Colonic mucosa (tissue), 4 donors: ENCODE results near the gene ATE1. TPM values are rescaled to one million over a fixed set of nuclear protein-coding genes. Genes with fewer than 3 reads are reported as not detected.

ENCODE experiments used
- DNase-seq: peaks from one replicate; pipeline ENCODE4 v3.0.0-alpha.2; 2020
- H3K27ac ChIP-seq: fragments of 200-600 bp; one replicate; pipeline ENCODE4 v1.8.0; 2021
- H3K27me3 ChIP-seq: fragments of 200-600 bp; one replicate; pipeline ENCODE4 v1.8.0; 2021
- H3K36me3 ChIP-seq: fragments of 200-600 bp; one replicate; pipeline ENCODE4 v1.8.0; 2021
- H3K4me1 ChIP-seq: fragments of 200-600 bp; one replicate; pipeline ENCODE4 v1.8.0; 2021; ENCODE audit warnings: mild to moderate bottlenecking
- H3K4me3 ChIP-seq: fragments of 200-600 bp; one replicate; pipeline ENCODE4 v1.8.0; 2021
- H3K9ac ChIP-seq, 2 donors: one replicate each; pipeline ENCODE4 v1.7.0; 2013; ENCODE audit warnings: control low read depth in 2 of 2, low read depth in 2 of 2, low read length in 2 of 2
- H3K9me3 ChIP-seq: fragments of 200-600 bp; one replicate; pipeline ENCODE4 v1.8.0; 2021
- intact Hi-C: fragments of 100-400 bp; cut with DNase I; formaldehyde crosslinking; loops from one replicate; pipeline ENCODE4 v1.14.1; 2022
- total RNA-seq, 2 donors: library from RNA; stranded (reverse); fragmentation: NEBNext Ultra II Directional in 1 of 2; extraction: Animal tissue kit (Norgen Biotek cat#: 25700) in 1 of 2; gene quantifications; one replicate each; pipeline ENCODE4 v1.2.1, GENCODE V29; 2021
- TF ChIP-seq, protein P1 (sequence below): fragments of 200-600 bp; IDR thresholded peaks from one replicate; pipeline ENCODE4 v1.8.0; 2022; ENCODE audit warnings: antibody characterized with exemption, mild to moderate bottlenecking
- donor health status: healthy.
- donor health status: DM: no; HTN: no; CAD: no.
- donor health status: DM: no; HTN: no; CAD: no.

The ATE1 gene
- total RNA-seq, 2 donors from 2014 or later: 32.9 to 78.0 TPM

- Histone ChIP-seq H3K27ac (no peak overlapping the region), H3K4me1 (no peaks in the 10 kb centered on the region), H3K9ac (no peak overlapping the region), H3K9me3 (no peaks in the 10 kb centered on the region), H3K4me3 (no peak overlapping the region), H3K36me3 (no peaks in the 10 kb centered on the region), H3K27me3 (no peaks in the 10 kb centered on the region)
- DNase-seq: no peak
- intact Hi-C loops: no loop called here
- TF ChIP-seq, protein P1, sequence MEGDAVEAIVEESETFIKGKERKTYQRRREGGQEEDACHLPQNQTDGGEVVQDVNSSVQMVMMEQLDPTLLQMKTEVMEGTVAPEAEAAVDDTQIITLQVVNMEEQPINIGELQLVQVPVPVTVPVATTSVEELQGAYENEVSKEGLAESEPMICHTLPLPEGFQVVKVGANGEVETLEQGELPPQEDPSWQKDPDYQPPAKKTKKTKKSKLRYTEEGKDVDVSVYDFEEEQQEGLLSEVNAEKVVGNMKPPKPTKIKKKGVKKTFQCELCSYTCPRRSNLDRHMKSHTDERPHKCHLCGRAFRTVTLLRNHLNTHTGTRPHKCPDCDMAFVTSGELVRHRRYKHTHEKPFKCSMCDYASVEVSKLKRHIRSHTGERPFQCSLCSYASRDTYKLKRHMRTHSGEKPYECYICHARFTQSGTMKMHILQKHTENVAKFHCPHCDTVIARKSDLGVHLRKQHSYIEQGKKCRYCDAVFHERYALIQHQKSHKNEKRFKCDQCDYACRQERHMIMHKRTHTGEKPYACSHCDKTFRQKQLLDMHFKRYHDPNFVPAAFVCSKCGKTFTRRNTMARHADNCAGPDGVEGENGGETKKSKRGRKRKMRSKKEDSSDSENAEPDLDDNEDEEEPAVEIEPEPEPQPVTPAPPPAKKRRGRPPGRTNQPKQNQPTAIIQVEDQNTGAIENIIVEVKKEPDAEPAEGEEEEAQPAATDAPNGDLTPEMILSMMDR: no peak
These were observed 136.1 kb downstream of the ATE1 start for GRCh38 chr10:121791761-121792160.

DNA sequence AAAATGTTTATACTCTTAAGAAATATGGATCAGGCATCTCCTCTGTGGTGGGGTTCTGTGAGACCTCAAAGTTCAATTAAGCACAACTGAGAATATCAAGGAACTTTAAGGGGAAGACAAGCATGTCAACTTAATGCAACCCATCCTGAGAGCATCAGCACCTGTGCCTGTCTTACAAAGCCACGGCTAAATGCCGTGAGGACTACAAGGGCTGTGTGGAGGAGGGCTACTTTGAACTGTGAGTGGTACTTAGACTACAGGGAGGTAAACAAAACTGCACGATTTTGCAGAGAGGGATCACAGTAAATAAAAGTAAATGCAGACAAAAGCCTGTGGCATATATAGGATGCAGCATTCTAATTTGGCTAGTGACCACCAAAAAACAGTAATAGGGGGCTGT lies 139.1 kb downstream of the ATE1 start:
- Histone ChIP-seq H3K36me3 (no peaks in the 10 kb centered on the region), H3K4me1 (no peaks in the 10 kb centered on the region), H3K4me3 (no peak overlapping the region), H3K27me3 (no peaks in the 10 kb centered on the region), H3K9me3 (no peaks in the 10 kb centered on the region), H3K9ac (no peak overlapping the region), H3K27ac (no peak overlapping the region)
- intact Hi-C loops: no loop called here
- DNase-seq: no peak
- TF ChIP-seq, protein P1: no peak

GRCh38 chr10:121788115-121788514 lies 139.7 kb downstream of the ATE1 start:
- H3K36me3 ChIP-seq: no peaks in the 10 kb centered on the region
- no peaks in the 10 kb centered on the region for H3K9me3 ChIP-seq
- no peak overlapping the region for H3K27ac ChIP-seq
- no peaks in the 10 kb centered on the region for H3K4me1 ChIP-seq
- TF ChIP-seq, protein P1: no peak
- no peaks in the 10 kb centered on the region for H3K27me3 ChIP-seq
- H3K9ac ChIP-seq: no peak overlapping the region
- no peak overlapping the region for H3K4me3 ChIP-seq
- intact Hi-C loops: no loop called here
- DNase-seq: no peak

DNA sequence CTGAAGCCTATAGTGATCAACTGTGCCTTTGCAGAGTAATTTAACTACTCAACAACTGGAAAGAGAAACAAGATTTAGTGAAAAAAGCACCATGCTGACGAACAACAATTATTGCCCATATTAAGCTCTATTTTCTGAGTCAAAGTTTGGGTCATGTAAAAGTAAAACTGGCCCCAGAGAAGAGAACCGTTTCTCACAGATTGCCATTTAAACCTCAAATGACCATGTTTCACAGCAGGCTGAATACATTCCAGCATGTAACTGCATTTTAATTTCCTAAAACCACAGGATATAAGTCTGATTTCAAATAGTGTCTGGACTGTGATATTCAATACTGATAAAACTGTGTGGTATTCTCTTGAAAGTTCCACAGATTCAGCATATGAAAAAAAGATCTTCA lies 140.7 kb downstream of the ATE1 start:
- Histone ChIP-seq H3K36me3 (no peaks in the 10 kb centered on the region), H3K4me1 (no peaks in the 10 kb centered on the region), H3K9ac (no peak overlapping the region), H3K4me3 (no peak overlapping the region), H3K9me3 (no peaks in the 10 kb centered on the region), H3K27ac (no peak overlapping the region), H3K27me3 (no peaks in the 10 kb centered on the region)
- intact Hi-C loops: no loop called here
- TF ChIP-seq, protein P1: no peak
- no peak for DNase-seq

GRCh38 chr10:121783782-121784372 lies 144.0 kb downstream of the ATE1 start:
- DNase-seq: no peak
- intact Hi-C loops: no loop called here

More at GRCh38 chr10:121783782-121784372, 144.0 kb downstream of the ATE1 start:
- H3K36me3 ChIP-seq: no peaks in the 10 kb centered on the region
- TF ChIP-seq, protein P1: no peak
- no peaks in the 10 kb centered on the region for H3K4me1 ChIP-seq
- H3K9me3 ChIP-seq: no peaks in the 10 kb centered on the region
- no peak overlapping the region for H3K4me3 ChIP-seq
- no peaks in the 10 kb centered on the region for H3K27me3 ChIP-seq
- H3K9ac ChIP-seq: no peak overlapping the region
- H3K27ac ChIP-seq: no peak overlapping the region
